ENCODE data around the gene RIPPLY1.

Gene RIPPLY1

DNA sequence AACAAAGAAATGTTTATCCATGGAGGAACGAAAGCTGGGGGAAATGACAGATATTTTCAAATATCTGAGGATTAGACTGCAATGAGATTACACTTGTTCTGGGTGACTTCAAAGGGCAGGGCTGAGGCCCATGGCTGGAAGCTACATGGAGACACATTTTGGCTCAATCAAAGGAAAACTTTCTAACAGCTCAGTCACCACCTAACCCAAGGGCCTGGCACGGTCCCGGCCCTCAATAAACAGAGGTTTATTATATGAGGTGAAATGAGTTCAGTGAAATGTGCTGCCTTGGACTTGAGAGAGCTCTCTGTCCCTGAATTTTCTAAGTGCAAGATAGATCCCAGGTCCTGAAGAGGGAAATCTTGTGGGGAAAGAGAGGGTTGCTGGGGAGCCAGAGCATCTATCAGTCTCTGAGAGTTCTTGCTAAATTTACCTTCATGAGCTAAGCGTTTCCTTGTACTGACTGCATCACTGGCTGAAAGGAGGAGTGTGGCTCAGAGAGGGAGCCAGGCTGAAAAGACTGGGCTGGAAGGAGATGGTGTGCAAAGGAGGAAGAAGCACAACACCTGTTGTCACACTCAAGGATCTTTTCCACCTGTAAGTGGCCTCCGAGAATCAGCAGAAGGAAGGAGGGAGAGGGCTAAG, 2.0 kb upstream of the RIPPLY1 start:
- no peaks in the 10 kb centered on the region for H4K20me1 ChIP-seq (ENCODE audit: insufficient read depth, low read length, poor library complexity, severe bottlenecking)
- H3K4me3 ChIP-seq (ENCODE audit: low read length, poor library complexity, severe bottlenecking) = no peak overlapping the region
- H3K9me3 ChIP-seq (ENCODE audit: insufficient read depth, low read depth, low read length) = no peaks in the 10 kb centered on the region
- no peaks in the 10 kb centered on the region for H3F3A ChIP-seq (ENCODE audit: low read depth)
- no peak for TF ChIP-seq EZH2phosphoT487 (IDR thresholded peaks at IDR 0.05; ENCODE audit: borderline replicate concordance)
- no peak overlapping the region for H3K9ac ChIP-seq (ENCODE audit: low read depth, low read length, poor library complexity, severe bottlenecking)
- H3K27me3 ChIP-seq (ENCODE audit: insufficient read depth, low read length, poor library complexity, severe bottlenecking) = no peaks in the 10 kb centered on the region
- H3K36me3 ChIP-seq (ENCODE audit: insufficient read depth, low read length) = no peaks in the 10 kb centered on the region
- H3K4me1 ChIP-seq (ENCODE audit: insufficient read depth, low read length, poor library complexity, severe bottlenecking) = peaks cover 9% of the 10 kb centered on the region
- H3K9me2 ChIP-seq (replicated peaks; ENCODE audit: low read depth, low read length) = no peaks in the 10 kb centered on the region
- no peak overlapping the region for H2AFZ ChIP-seq (ENCODE audit: low read length)
- H3K4me2 ChIP-seq (ENCODE audit: low read depth, low read length, poor library complexity, severe bottlenecking) = no peak overlapping the region
- no peaks in the 10 kb centered on the region for H3K79me2 ChIP-seq (ENCODE audit: insufficient read depth, low read length)

DNA sequence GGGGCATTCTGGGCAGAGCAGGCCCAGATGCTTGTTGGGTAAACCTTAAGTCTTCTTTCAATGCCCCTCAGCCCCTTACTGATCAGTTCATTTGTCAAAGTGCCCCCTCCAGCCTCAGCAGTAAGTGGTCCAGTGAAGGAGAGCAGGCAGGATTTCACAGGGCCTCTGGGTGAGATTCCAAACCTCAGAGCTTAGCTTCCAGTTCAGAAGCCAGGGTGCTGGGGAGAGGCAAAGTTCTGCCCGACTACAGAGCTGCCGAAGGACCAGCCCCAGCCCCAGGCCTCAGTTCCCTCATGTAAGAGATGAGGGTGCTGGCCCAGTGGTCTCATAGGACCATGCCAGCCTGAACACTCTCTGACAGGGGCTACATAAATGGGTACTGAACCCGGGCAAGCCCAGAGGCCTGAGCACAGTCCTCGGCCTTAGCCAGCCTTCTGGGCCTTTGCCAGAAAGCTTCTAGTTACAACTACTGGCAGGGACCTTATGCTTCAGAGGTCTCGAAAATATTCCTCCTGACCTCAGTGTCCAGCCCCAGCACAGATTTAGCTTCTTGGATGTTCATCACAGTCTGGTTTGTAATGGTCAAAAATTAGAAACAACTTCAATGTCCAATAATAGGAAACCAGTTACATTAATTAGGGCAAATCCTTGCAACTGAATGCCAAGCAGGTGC, 851 bp upstream of the RIPPLY1 start:
- H3K4me1 ChIP-seq (ENCODE audit: insufficient read depth, low read length, poor library complexity, severe bottlenecking) = peaks cover 9% of the 10 kb centered on the region

DNA sequence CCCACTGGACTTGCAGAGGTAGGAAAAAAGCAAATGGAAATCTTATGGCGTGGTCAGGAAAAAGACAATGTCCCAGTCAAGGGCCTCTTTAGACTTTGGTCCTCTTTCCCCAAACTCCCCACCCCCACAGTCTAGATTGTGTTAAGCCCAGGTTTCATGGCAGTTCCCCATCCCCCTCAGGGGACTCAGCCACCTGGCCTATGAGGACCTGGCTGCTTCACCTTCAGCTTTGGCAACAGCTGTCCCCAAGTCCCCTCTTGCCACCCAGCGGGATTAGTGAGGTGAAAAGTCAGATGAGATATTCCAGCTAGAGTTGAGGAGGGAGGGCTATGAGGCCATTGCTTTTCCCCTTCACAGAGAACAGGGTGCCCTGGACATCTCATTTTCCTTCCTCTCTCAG, 457 bp downstream of the RIPPLY1 start:
- Histone ChIP-seq H3K9ac (ENCODE audit: low read depth, low read length, poor library complexity, severe bottlenecking) (no peak overlapping the region), H3K4me1 (ENCODE audit: insufficient read depth, low read length, poor library complexity, severe bottlenecking) (peaks cover 9% of the 10 kb centered on the region), H3K9me3 (ENCODE audit: insufficient read depth, low read depth, low read length) (no peaks in the 10 kb centered on the region), H3K9me2 (replicated peaks; ENCODE audit: low read depth, low read length) (no peaks in the 10 kb centered on the region), H3K4me3 (ENCODE audit: low read length, poor library complexity, severe bottlenecking) (no peak overlapping the region), H3K36me3 (ENCODE audit: insufficient read depth, low read length) (no peaks in the 10 kb centered on the region), H3K4me2 (ENCODE audit: low read depth, low read length, poor library complexity, severe bottlenecking) (no peak overlapping the region), H4K20me1 (ENCODE audit: insufficient read depth, low read length, poor library complexity, severe bottlenecking) (no peaks in the 10 kb centered on the region), H3K27me3 (ENCODE audit: insufficient read depth, low read length, poor library complexity, severe bottlenecking) (no peaks in the 10 kb centered on the region), H3F3A (ENCODE audit: low read depth) (no peaks in the 10 kb centered on the region), H3K79me2 (ENCODE audit: insufficient read depth, low read length) (no peaks in the 10 kb centered on the region), H2AFZ (ENCODE audit: low read length) (no peak overlapping the region)
- TF ChIP-seq, protein P1, sequence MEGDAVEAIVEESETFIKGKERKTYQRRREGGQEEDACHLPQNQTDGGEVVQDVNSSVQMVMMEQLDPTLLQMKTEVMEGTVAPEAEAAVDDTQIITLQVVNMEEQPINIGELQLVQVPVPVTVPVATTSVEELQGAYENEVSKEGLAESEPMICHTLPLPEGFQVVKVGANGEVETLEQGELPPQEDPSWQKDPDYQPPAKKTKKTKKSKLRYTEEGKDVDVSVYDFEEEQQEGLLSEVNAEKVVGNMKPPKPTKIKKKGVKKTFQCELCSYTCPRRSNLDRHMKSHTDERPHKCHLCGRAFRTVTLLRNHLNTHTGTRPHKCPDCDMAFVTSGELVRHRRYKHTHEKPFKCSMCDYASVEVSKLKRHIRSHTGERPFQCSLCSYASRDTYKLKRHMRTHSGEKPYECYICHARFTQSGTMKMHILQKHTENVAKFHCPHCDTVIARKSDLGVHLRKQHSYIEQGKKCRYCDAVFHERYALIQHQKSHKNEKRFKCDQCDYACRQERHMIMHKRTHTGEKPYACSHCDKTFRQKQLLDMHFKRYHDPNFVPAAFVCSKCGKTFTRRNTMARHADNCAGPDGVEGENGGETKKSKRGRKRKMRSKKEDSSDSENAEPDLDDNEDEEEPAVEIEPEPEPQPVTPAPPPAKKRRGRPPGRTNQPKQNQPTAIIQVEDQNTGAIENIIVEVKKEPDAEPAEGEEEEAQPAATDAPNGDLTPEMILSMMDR (conservative IDR thresholded peaks at IDR 0.05; ENCODE audit: low read length) = no peak
- no peak for TF ChIP-seq EZH2phosphoT487 (IDR thresholded peaks at IDR 0.05; ENCODE audit: borderline replicate concordance)

More for the DNA sequence above, 851 bp upstream of the RIPPLY1 start:
- no peak overlapping the region for H3K9ac ChIP-seq (ENCODE audit: low read depth, low read length, poor library complexity, severe bottlenecking)
- H3K27me3 ChIP-seq (ENCODE audit: insufficient read depth, low read length, poor library complexity, severe bottlenecking) = no peaks in the 10 kb centered on the region
- no peaks in the 10 kb centered on the region for H3K9me3 ChIP-seq (ENCODE audit: insufficient read depth, low read depth, low read length)
- TF ChIP-seq EZH2phosphoT487 (IDR thresholded peaks at IDR 0.05; ENCODE audit: borderline replicate concordance) = no peak
- TF ChIP-seq, protein P1 (conservative IDR thresholded peaks at IDR 0.05; ENCODE audit: low read length) = no peak
- no peaks in the 10 kb centered on the region for H3F3A ChIP-seq (ENCODE audit: low read depth)
- H3K4me3 ChIP-seq (ENCODE audit: low read length, poor library complexity, severe bottlenecking) = no peak overlapping the region
- H3K36me3 ChIP-seq (ENCODE audit: insufficient read depth, low read length) = no peaks in the 10 kb centered on the region
- H3K9me2 ChIP-seq (replicated peaks; ENCODE audit: low read depth, low read length) = no peaks in the 10 kb centered on the region
- H3K79me2 ChIP-seq (ENCODE audit: insufficient read depth, low read length) = no peaks in the 10 kb centered on the region
- H2AFZ ChIP-seq (ENCODE audit: low read length) = no peak overlapping the region
- H4K20me1 ChIP-seq (ENCODE audit: insufficient read depth, low read length, poor library complexity, severe bottlenecking) = no peaks in the 10 kb centered on the region
- H3K4me2 ChIP-seq (ENCODE audit: low read depth, low read length, poor library complexity, severe bottlenecking) = no peak overlapping the region
